ENCODE results near the gene SEMA5A.
A peak's percentile ranks its signal among the peaks of the same experiment; 100 is the strongest.
"Not testable (repeated sequence)": the region's sequence is repeated elsewhere in the genome, so short reads cannot be mapped to it uniquely, and the experiment has no call there.

SEMA5A gene

GRCh38 chr5:9363449-9363848 lies 182.4 kb downstream of the SEMA5A start:
- in situ Hi-C loops (cut with MboI; ENCODE audit: low sequenced_read_pairs) = loop anchor here (25.0 kb wide), 1 partner anchor 174 kb away; the partner anchor contains the start of gene SEMA5A

GRCh38 chr5:9363026-9363425 lies 182.8 kb downstream of the SEMA5A start:
- in situ Hi-C loops (cut with MboI; ENCODE audit: low sequenced_read_pairs) = loop anchor here (25.0 kb wide), 1 partner anchor 174 kb away; the partner anchor contains the start of gene SEMA5A
- Histone ChIP-seq H3K4me3 (no peak overlapping the region), H3K27me3 (ENCODE audit: low read depth) (no peaks in the 10 kb centered on the region), H3K36me3 (replicated peaks) (no peaks in the 10 kb centered on the region), H3K9me3 (no peaks in the 10 kb centered on the region), H3K4me1 (peaks cover 4% of the 10 kb centered on the region)
- DNase-seq (ENCODE audit: low spot score in 2 of 2) = no peak

More at GRCh38 chr5:9363449-9363848, 182.4 kb downstream of the SEMA5A start:
- Histone ChIP-seq H3K36me3 (replicated peaks) (no peaks in the 10 kb centered on the region), H3K27me3 (ENCODE audit: low read depth) (no peaks in the 10 kb centered on the region), H3K4me1 (peaks cover 4% of the 10 kb centered on the region), H3K4me3 (no peak overlapping the region), H3K9me3 (no peaks in the 10 kb centered on the region)
- no peak for DNase-seq (ENCODE audit: low spot score in 2 of 2)

GRCh38 chr5:9362600-9362999 lies 183.3 kb downstream of the SEMA5A start:
- in situ Hi-C loops (cut with MboI; ENCODE audit: low sequenced_read_pairs) = loop anchor here (25.0 kb wide), 1 partner anchor 175 kb away; the partner anchor contains the start of gene SEMA5A
- DNase-seq (ENCODE audit: low spot score in 2 of 2) = no peak
- Histone ChIP-seq H3K4me3 (no peak overlapping the region), H3K9me3 (no peaks in the 10 kb centered on the region), H3K4me1 (peaks cover 4% of the 10 kb centered on the region), H3K36me3 (replicated peaks) (no peaks in the 10 kb centered on the region), H3K27me3 (ENCODE audit: low read depth) (no peaks in the 10 kb centered on the region)

- peak; percentile 55 to 78 for DNase-seq (ENCODE audit: low spot score in 2 of 2)
- Histone ChIP-seq H3K4me3 (no peak overlapping the region), H3K36me3 (replicated peaks) (no peaks in the 10 kb centered on the region), H3K27me3 (ENCODE audit: low read depth) (no peaks in the 10 kb centered on the region), H3K4me1 (peaks cover 4% of the 10 kb centered on the region), H3K9me3 (no peaks in the 10 kb centered on the region)
- in situ Hi-C loops (cut with MboI; ENCODE audit: low sequenced_read_pairs) = loop anchor here (25.0 kb wide), 1 partner anchor 175 kb away; the partner anchor contains the start of gene SEMA5A
These were observed 184.0 kb downstream of the SEMA5A start for GRCh38 chr5:9361835-9362234.

GRCh38 chr5:9358961-9359685 lies 186.8 kb downstream of the SEMA5A start:
- in situ Hi-C loops (cut with MboI; ENCODE audit: low sequenced_read_pairs) = loop anchor here (25.0 kb wide), 1 partner anchor 178 kb away; the partner anchor contains the start of gene SEMA5A
- H3K9me3 ChIP-seq = no peaks in the 10 kb centered on the region
- H3K27me3 ChIP-seq (ENCODE audit: low read depth) = no peaks in the 10 kb centered on the region
- H3K4me1 ChIP-seq = no peaks in the 10 kb centered on the region
- H3K4me3 ChIP-seq = no peak overlapping the region
- H3K36me3 ChIP-seq (replicated peaks) = no peaks in the 10 kb centered on the region
- no peak for DNase-seq (ENCODE audit: low spot score in 2 of 2)

GRCh38 chr5:9356351-9356825 lies 189.5 kb downstream of the SEMA5A start:
- DNase-seq (ENCODE audit: low spot score in 2 of 2) = no peak
- no peaks in the 10 kb centered on the region for H3K4me1 ChIP-seq
- no peaks in the 10 kb centered on the region for H3K27me3 ChIP-seq (ENCODE audit: low read depth)
- H3K36me3 ChIP-seq (replicated peaks) = no peaks in the 10 kb centered on the region
- no peaks in the 10 kb centered on the region for H3K9me3 ChIP-seq
- in situ Hi-C loops (cut with MboI; ENCODE audit: low sequenced_read_pairs) = loop anchor here (25.0 kb wide), 1 partner anchor 181 kb away; the partner anchor contains the start of gene SEMA5A
- no peak overlapping the region for H3K4me3 ChIP-seq

- Histone ChIP-seq H3K27me3 (ENCODE audit: low read depth) (no peaks in the 10 kb centered on the region), H3K4me1 (no peaks in the 10 kb centered on the region), H3K36me3 (replicated peaks) (no peaks in the 10 kb centered on the region), H3K9me3 (no peaks in the 10 kb centered on the region), H3K4me3 (no peak overlapping the region)
- no peak for DNase-seq (ENCODE audit: low spot score in 2 of 2)
- in situ Hi-C loops (cut with MboI; ENCODE audit: low sequenced_read_pairs) = loop anchor here (25.0 kb wide), 1 partner anchor 183 kb away; the partner anchor contains the start of gene SEMA5A
These were observed 191.4 kb downstream of the SEMA5A start for GRCh38 chr5:9354336-9355081.

GRCh38 chr5:9353048-9353447 lies 192.8 kb downstream of the SEMA5A start:
- H3K4me1 ChIP-seq; H3K9me3 ChIP-seq; DNase-seq (ENCODE audit: low spot score in 2 of 2); H3K27me3 ChIP-seq (ENCODE audit: low read depth); H3K36me3 ChIP-seq (replicated peaks); H3K4me3 ChIP-seq: not testable (repeated sequence)
- in situ Hi-C loops (cut with MboI; ENCODE audit: low sequenced_read_pairs) = loop anchor here (25.0 kb wide), 1 partner anchor 184 kb away; the partner anchor contains the start of gene SEMA5A

GRCh38 chr5:9351546-9351945 lies 194.3 kb downstream of the SEMA5A start:
- no peak for DNase-seq (ENCODE audit: low spot score in 2 of 2)
- H3K36me3 ChIP-seq (replicated peaks) = no peaks in the 10 kb centered on the region
- H3K27me3 ChIP-seq (ENCODE audit: low read depth) = no peaks in the 10 kb centered on the region
- in situ Hi-C loops (cut with MboI; ENCODE audit: low sequenced_read_pairs) = loop anchor here (25.0 kb wide), 1 partner anchor 186 kb away; the partner anchor contains the start of gene SEMA5A
- H3K9me3 ChIP-seq = no peaks in the 10 kb centered on the region
- H3K4me1 ChIP-seq = no peaks in the 10 kb centered on the region
- H3K4me3 ChIP-seq = no peak overlapping the region

GRCh38 chr5:9350301-9350797 lies 195.5 kb downstream of the SEMA5A start:
- no peaks in the 10 kb centered on the region for H3K27me3 ChIP-seq (ENCODE audit: low read depth)
- H3K4me3 ChIP-seq = no peak overlapping the region
- DNase-seq (ENCODE audit: low spot score in 2 of 2) = no peak
- in situ Hi-C loops (cut with MboI; ENCODE audit: low sequenced_read_pairs) = loop anchor here (25.0 kb wide), 1 partner anchor 187 kb away; the partner anchor contains the start of gene SEMA5A
- H3K4me1 ChIP-seq = no peaks in the 10 kb centered on the region
- no peaks in the 10 kb centered on the region for H3K36me3 ChIP-seq (replicated peaks)
- H3K9me3 ChIP-seq = no peaks in the 10 kb centered on the region

GRCh38 chr5:9348401-9348996 lies 197.4 kb downstream of the SEMA5A start:
- Histone ChIP-seq H3K9me3 (no peaks in the 10 kb centered on the region), H3K27me3 (ENCODE audit: low read depth) (no peaks in the 10 kb centered on the region), H3K36me3 (replicated peaks) (no peaks in the 10 kb centered on the region), H3K4me1 (no peaks in the 10 kb centered on the region), H3K4me3 (no peak overlapping the region)
- in situ Hi-C loops (cut with MboI; ENCODE audit: low sequenced_read_pairs) = no loop called here
- no peak for DNase-seq (ENCODE audit: low spot score in 2 of 2)

GRCh38 chr5:9347541-9348295 lies 198.2 kb downstream of the SEMA5A start:
- H3K9me3 ChIP-seq = no peaks in the 10 kb centered on the region
- H3K4me3 ChIP-seq = no peak overlapping the region
- H3K4me1 ChIP-seq = no peaks in the 10 kb centered on the region
- H3K36me3 ChIP-seq (replicated peaks) = no peaks in the 10 kb centered on the region
- no peaks in the 10 kb centered on the region for H3K27me3 ChIP-seq (ENCODE audit: low read depth)
- DNase-seq (ENCODE audit: low spot score in 2 of 2) = no peak
- in situ Hi-C loops (cut with MboI; ENCODE audit: low sequenced_read_pairs) = no loop called here

GRCh38 chr5:9347032-9347431 lies 198.8 kb downstream of the SEMA5A start:
- no peaks in the 10 kb centered on the region for H3K9me3 ChIP-seq
- H3K36me3 ChIP-seq (replicated peaks) = no peaks in the 10 kb centered on the region
- no peaks in the 10 kb centered on the region for H3K27me3 ChIP-seq (ENCODE audit: low read depth)
- DNase-seq (ENCODE audit: low spot score in 2 of 2) = no peak
- no peaks in the 10 kb centered on the region for H3K4me1 ChIP-seq
- H3K4me3 ChIP-seq = no peak overlapping the region
- in situ Hi-C loops (cut with MboI; ENCODE audit: low sequenced_read_pairs) = no loop called here
